Prostate gland (tissue), 2 donors: Measurements from ENCODE around the gene SPEF1.

Source experiments
- CTCF ChIP-seq, 4 experiments: fragments of 200-600 bp in 2 of 4; fragments of 450-650 bp in 2 of 4; sonication (generic) in 2 of 4; IDR thresholded peaks; 1 replicate in 3 of 4; 2 replicates in 1 of 4; pipeline ENCODE4 v1.5.1; 2016 to 2019; ENCODE audit warnings: antibody characterized with exemption in 4 of 4, mild to moderate bottlenecking in 2 of 4, moderate library complexity in 2 of 4
- POLR2A ChIP-seq: fragments of 450-650 bp; IDR thresholded peaks from one replicate; pipeline ENCODE4 v1.6.1; 2016; ENCODE audit warnings: antibody characterized with exemption, mild to moderate bottlenecking
- POLR2AphosphoS5 ChIP-seq: sonication (generic); formaldehyde crosslinking; IDR thresholded peaks from one replicate; pipeline ENCODE4 v1.6.1; 2017; ENCODE audit warnings: antibody characterized with exemption

GRCh38 chr20:3759884-3760283, 21.4 kb downstream of the SPEF1 start:
- no peak for TF ChIP-seq CTCF (IDR thresholded peaks at IDR 0.05)
- TF ChIP-seq POLR2AphosphoS5: no peak
- no peak for TF ChIP-seq POLR2A
